HepG2 (cell line): ENCODE results near the gene ZFAND2B. TPM values are rescaled to one million over a fixed set of nuclear protein-coding genes. Genes with fewer than 3 reads are reported as not detected.
A peak's percentile ranks its signal among the peaks of the same experiment; 100 is the strongest.

ENCODE experiments used
- AGO1 ChIP-seq: fragments of 200-400 bp; formaldehyde crosslinking; IDR thresholded peaks from 2 replicates; pipeline ENCODE4 v1.6.1; 2017; ENCODE audit warnings: mild to moderate bottlenecking, low read depth, low read length, moderate library complexity; ENCODE audit not compliant: poor library complexity, severe bottlenecking
- ASH2L ChIP-seq: fragments of 300-600, 200-600 bp; sonication (generic); IDR thresholded peaks from 2 replicates; pipeline ENCODE4 v1.7.0; 2017; ENCODE audit warnings: low read depth, mild to moderate bottlenecking, moderate library complexity, mixed read lengths, low read length; ENCODE audit not compliant: insufficient read length
- BCLAF1 ChIP-seq: fragments of 450-650 bp; IDR thresholded peaks from 2 replicates; pipeline ENCODE4 v1.6.1; 2017; ENCODE audit warnings: mild to moderate bottlenecking
- FOXA1 ChIP-seq, 2 experiments: fragments of 450-650 bp in 1 of 2; sonication (generic) in 1 of 2; formaldehyde crosslinking in 1 of 2; IDR thresholded peaks; 2 replicates each; pipeline versions ENCODE4 v1.4.0 to v1.6.1; 2016 to 2020; ENCODE audit warnings: missing genetic modification reagents in 1 of 2
- PLSCR1 ChIP-seq: sonication (generic); formaldehyde crosslinking; IDR thresholded peaks from 2 replicates; pipeline ENCODE4 v1.5.0; 2020; ENCODE audit warnings: missing genetic modification reagents, mild to moderate bottlenecking, borderline replicate concordance
- PREB ChIP-seq: sonication (generic); formaldehyde crosslinking; IDR thresholded peaks from 2 replicates; pipeline ENCODE4 v1.4.0; 2020; ENCODE audit warnings: missing genetic modification reagents
- RBAK ChIP-seq: sonication (generic); formaldehyde crosslinking; IDR thresholded peaks from 2 replicates; pipeline ENCODE4 v1.5.1; 2020; ENCODE audit warnings: mild to moderate bottlenecking, missing genetic modification reagents
- SOX5 ChIP-seq: IDR thresholded peaks from 2 replicates; pipeline ENCODE4 v1.6.1; 2016; ENCODE audit warnings: borderline replicate concordance
- SRSF4 ChIP-seq: fragments of 200-400 bp; formaldehyde crosslinking; IDR thresholded peaks from one replicate; pipeline ENCODE4 v1.6.1; 2018; ENCODE audit warnings: mild to moderate bottlenecking, low read depth, low read length, moderate library complexity; ENCODE audit not compliant: poor library complexity, severe bottlenecking
- ZFX ChIP-seq: sonication (generic); formaldehyde crosslinking; IDR thresholded peaks from 2 replicates; pipeline ENCODE4 v1.4.0; 2020; ENCODE audit warnings: mild to moderate bottlenecking, low read depth, missing genetic modification reagents, moderate library complexity
- ZNF224 ChIP-seq: sonication (generic); formaldehyde crosslinking; IDR thresholded peaks from 2 replicates; pipeline ENCODE4 v1.5.0; 2020; ENCODE audit warnings: mild to moderate bottlenecking, missing genetic modification reagents
- ZNF256 ChIP-seq: sonication (generic); formaldehyde crosslinking; conservative IDR thresholded peaks from 2 replicates; pipeline ENCODE4 v1.4.0; 2020; ENCODE audit warnings: missing genetic modification reagents
- ZNF441 ChIP-seq: sonication (generic); formaldehyde crosslinking; IDR thresholded peaks from 2 replicates; pipeline ENCODE4 v1.7.0; 2021; ENCODE audit warnings: missing genetic modification reagents, borderline replicate concordance
- ZNF513 ChIP-seq: sonication (generic); formaldehyde crosslinking; conservative IDR thresholded peaks from 2 replicates; pipeline ENCODE4 v1.5.0; 2020; ENCODE audit warnings: missing genetic modification reagents
- ZNF572 ChIP-seq: sonication (generic); formaldehyde crosslinking; IDR thresholded peaks from 2 replicates; pipeline ENCODE4 v1.5.1; 2020; ENCODE audit warnings: mild to moderate bottlenecking, missing genetic modification reagents
- polyA plus RNA-seq, 8 experiments: library from polyadenylated mRNA; depleted of rRNA in 3 of 8; stranded (reverse) in 7 of 8; unstranded in 1 of 8; fragments of >200 nt; fragmentation: Illumina TruSeq in 4 of 8; extraction: Trizol in 4 of 8; gene quantifications; 2 replicates each; pipeline versions ENCODE4 v1.2.1 to v1.2.3, GENCODE V29; 2011 to 2016; ENCODE audit warnings: low read depth in 4 of 8, missing spikeins in 1 of 8, mixed read lengths in 1 of 8; ENCODE audit not compliant: insufficient read depth in 1 of 8
- total RNA-seq, 5 experiments: library from RNA; depleted of rRNA; stranded (reverse); fragments of >200 nt; fragmentation: Illumina TruSeq; extraction: Trizol; gene quantifications; 2 replicates each; pipeline ENCODE4 v1.2.3, GENCODE V29; 2016; ENCODE audit warnings: low read depth in 1 of 5
- TF ChIP-seq, protein P1 (sequence below): sonication (generic); formaldehyde crosslinking; conservative IDR thresholded peaks from 2 replicates; pipeline ENCODE4 v1.8.0; 2022; ENCODE audit warnings: missing genetic modification reagents
- TF ChIP-seq, protein P2 (sequence below): sonication (generic); formaldehyde crosslinking; conservative IDR thresholded peaks from 2 replicates; pipeline ENCODE4 v1.8.0; 2022; ENCODE audit warnings: mild to moderate bottlenecking, moderate library complexity, missing genetic modification reagents

The ZFAND2B gene
- total and polyA plus RNA-seq, 2 of the 13 experiments (the other 11 are each of a cell fraction or from before 2014, with no cell fraction given), result 53.3 to 115 TPM

DNA sequence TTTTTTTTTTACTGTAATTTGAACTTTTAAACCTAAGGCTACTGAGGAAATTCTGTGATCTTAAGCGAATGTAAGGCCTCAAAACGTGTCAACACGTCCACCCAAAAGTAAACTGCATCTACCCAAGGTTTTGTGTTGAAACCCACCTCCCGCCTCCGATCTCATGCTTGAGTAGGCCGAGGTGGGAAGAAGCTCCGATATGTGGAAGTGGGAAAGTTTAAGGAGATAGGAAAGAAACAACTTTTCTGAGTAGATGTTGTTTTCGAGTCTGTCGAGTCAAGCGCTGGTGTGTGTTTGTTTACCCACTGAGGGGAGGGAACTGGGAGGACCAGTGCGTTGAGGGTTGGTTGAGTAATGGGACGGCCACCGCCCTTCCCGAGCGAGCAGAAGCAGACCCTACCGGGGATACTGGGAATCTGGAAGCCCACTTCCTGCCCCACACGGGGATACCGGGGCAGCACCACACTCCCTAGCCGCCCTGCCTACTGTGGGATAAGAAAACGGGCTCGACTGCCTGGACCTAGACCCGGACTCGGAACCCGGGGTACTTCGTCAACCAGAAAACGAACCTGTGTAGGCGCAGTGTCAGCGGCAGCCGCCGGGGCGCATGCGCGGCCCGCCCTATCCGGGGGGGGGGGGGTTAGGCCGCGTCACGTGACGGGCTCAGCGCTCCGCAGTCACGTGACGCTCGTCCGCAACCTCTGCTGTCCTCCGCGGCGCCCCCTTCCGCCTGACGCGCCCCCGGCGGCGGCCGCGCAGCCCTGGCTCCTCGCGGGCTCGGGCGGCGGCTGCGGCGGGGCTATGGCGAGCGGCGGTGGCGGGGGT lies 28.8 kb upstream of the ZFAND2B start, which contains the start of gene RETREG2 (continued):
- TF ChIP-seq PLSCR1 (CRISPR knock-in tag) (peak; percentile 61; the same call in 1 of the 2 replicates), ZNF441 (CRISPR knock-in tag) (no peak; the same call in 1 of the 2 replicates), SOX5 (CRISPR knock-in tag) (peak; percentile 46; the same call in 1 of the 2 replicates), ZNF572 (no peak), SRSF4 (no peak), PREB (CRISPR knock-in tag) (no peak), BCLAF1 (no peak), ZNF513 (CRISPR knock-in tag) (0 out of 2 replicates have a peak, but pooled peaks have one; percentile 42), ASH2L (peak; percentile 43), AGO1 (no peak), ZNF224 (CRISPR knock-in tag) (0 out of 2 replicates have a peak, but pooled peaks have one; percentile 8), FOXA1 (IDR thresholded peaks at IDR 0.05) (no peak), FOXA1 (CRISPR knock-in tag; IDR thresholded peaks at IDR 0.05) (peak; percentile 92), ZNF256 (0 out of 2 replicates have a peak, but pooled peaks have one; percentile 64), ZFX (CRISPR knock-in tag) (peak; percentile 69), RBAK (CRISPR knock-in tag) (no peak)
- TF ChIP-seq, protein P1, sequence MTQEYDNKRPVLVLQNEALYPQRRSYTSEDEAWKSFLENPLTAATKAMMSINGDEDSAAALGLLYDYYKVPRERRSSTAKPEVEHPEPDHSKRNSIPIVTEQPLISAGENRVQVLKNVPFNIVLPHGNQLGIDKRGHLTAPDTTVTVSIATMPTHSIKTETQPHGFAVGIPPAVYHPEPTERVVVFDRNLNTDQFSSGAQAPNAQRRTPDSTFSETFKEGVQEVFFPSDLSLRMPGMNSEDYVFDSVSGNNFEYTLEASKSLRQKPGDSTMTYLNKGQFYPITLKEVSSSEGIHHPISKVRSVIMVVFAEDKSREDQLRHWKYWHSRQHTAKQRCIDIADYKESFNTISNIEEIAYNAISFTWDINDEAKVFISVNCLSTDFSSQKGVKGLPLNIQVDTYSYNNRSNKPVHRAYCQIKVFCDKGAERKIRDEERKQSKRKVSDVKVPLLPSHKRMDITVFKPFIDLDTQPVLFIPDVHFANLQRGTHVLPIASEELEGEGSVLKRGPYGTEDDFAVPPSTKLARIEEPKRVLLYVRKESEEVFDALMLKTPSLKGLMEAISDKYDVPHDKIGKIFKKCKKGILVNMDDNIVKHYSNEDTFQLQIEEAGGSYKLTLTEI (CRISPR knock-in tag), result no peak
- TF ChIP-seq, protein P2, sequence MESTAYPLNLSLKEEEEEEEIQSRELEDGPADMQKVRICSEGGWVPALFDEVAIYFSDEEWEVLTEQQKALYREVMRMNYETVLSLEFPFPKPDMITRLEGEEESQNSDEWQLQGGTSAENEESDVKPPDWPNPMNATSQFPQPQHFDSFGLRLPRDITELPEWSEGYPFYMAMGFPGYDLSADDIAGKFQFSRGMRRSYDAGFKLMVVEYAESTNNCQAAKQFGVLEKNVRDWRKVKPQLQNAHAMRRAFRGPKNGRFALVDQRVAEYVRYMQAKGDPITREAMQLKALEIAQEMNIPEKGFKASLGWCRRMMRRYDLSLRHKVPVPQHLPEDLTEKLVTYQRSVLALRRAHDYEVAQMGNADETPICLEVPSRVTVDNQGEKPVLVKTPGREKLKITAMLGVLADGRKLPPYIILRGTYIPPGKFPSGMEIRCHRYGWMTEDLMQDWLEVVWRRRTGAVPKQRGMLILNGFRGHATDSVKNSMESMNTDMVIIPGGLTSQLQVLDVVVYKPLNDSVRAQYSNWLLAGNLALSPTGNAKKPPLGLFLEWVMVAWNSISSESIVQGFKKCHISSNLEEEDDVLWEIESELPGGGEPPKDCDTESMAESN (CRISPR knock-in tag), result no peak; the same call in 1 of the 2 replicates
